Epidermal melanocyte (primary cell): ENCODE results near the gene STIP1.
"Not testable (repeated sequence)": the region's sequence is repeated elsewhere in the genome, so short reads cannot be mapped to it uniquely, and the experiment has no call there.

Experiments used
- DNase-seq: peaks from one replicate; pipeline ENCODE4 v3.0.0; 2011; ENCODE audit warnings: low spot score; ENCODE audit not compliant: insufficient read length

Gene STIP1

DNA sequence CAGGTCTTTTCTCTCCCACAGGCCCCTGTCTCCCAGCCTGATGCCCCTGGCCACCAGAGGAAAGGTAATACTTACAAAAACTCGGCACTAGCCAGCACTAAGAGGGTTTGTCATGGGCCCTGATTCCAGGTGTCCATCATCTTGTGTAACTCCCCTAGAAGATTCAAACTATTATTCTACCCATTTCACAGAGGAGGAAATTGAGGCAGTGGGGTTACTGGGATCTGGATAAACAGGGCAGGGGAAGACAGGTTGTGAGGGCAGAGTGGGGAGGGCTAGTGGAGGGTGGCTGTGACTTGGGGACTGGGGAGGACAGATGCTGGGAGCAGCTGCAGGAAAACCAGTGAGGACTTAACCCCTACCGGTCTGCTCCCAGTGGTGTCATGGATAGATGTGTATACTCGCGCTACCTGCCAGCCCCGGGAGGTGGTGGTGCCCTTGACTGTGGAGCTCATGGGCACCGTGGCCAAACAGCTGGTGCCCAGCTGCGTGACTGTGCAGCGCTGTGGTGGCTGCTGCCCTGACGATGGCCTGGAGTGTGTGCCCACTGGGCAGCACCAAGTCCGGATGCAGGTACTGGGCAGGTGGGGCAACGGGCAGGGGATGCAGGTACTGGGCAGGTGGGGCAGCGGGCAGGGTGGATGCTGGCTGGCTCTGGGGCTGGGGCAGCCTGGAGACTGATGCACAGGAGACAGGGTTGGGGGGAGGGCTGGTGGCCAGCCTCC lies 49.6 kb downstream of the STIP1 start:
- DNase-seq: no peak

DNA sequence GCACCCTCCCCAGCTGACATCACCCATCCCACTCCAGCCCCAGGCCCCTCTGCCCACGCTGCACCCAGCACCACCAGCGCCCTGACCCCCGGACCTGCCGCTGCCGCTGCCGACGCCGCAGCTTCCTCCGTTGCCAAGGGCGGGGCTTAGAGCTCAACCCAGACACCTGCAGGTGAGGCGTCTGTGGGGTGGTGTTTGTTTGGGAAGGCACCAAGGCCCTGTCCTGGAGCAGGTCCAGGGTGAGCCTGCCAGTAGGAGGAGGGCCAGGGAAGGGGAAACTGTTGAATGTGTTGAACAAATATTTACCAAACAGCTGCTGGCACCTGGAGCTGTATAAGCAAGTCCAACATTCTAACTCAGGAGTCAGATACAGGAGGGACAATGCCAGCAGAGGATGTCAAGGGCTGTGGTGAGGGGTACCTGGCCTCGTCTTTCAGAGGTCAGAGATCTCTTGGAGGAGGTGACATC lies 51.5 kb downstream of the STIP1 start:
- DNase-seq: no peak

DNA sequence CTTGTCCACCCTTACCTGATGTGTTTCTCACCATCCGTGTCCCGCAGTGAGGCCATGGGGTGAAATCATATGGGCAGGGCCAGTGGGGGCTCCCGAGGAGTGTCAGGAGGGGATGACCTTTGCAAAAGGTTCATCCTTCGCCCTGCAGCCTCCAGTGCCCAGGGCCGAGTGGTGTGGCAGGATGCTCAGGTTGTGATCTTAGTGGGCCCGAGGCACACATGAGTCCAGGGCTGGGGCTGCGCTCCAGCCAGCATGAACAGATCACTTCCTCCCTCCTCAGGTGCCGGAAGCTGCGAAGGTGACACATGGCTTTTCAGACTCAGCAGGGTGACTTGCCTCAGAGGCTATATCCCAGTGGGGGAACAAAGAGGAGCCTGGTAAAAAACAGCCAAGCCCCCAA lies 52.1 kb downstream of the STIP1 start:
- no peak for DNase-seq

DNA sequence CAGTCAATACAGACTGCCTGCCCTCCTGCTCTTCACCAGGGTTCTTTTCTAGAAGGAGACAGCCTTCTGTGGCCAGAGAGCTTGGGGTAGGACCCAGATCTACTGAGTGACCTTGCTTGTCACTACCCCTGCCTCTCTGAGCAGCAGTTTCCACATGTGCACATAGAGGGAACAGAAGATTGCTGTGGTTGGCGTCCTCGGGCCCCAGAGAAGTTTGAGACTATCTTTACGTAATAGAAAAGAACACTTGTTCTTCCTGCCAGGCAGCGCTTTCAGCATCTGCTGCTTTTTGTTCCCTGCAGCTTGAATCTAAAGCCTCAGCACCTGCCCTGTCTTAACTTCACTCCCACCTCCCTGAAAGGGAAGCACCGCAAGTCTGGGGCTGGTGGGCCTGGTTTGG lies 53.0 kb downstream of the STIP1 start:
- no peak for DNase-seq

GRCh38 chr11:64239662-64240434 lies 53.9 kb downstream of the STIP1 start:
- no peak for DNase-seq

- peak; percentile 97 for DNase-seq
These were observed 54.7 kb downstream of the STIP1 start, which contains the start of gene FKBP2 for GRCh38 chr11:64240435-64241240. Gene FKBP2, plus strand, starts transcription at chr11:64241095. Its CDS starts 1,293 bp downstream, at chr11:64242388.

DNA sequence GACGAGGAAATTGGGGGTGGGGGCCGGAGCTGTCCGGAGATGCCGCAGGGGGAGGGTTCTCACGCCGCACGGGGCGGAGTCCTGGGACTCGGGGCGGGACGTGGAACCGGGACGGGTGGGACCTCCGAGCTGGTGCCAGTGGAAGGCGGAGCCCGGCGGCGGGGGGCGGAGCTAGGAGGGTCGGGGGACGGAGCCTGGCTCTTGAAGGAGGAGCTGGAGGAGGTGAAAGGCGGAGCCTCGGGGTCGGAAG lies 55.2 kb downstream of the STIP1 start:
- DNase-seq: peak; percentile 94

DNA sequence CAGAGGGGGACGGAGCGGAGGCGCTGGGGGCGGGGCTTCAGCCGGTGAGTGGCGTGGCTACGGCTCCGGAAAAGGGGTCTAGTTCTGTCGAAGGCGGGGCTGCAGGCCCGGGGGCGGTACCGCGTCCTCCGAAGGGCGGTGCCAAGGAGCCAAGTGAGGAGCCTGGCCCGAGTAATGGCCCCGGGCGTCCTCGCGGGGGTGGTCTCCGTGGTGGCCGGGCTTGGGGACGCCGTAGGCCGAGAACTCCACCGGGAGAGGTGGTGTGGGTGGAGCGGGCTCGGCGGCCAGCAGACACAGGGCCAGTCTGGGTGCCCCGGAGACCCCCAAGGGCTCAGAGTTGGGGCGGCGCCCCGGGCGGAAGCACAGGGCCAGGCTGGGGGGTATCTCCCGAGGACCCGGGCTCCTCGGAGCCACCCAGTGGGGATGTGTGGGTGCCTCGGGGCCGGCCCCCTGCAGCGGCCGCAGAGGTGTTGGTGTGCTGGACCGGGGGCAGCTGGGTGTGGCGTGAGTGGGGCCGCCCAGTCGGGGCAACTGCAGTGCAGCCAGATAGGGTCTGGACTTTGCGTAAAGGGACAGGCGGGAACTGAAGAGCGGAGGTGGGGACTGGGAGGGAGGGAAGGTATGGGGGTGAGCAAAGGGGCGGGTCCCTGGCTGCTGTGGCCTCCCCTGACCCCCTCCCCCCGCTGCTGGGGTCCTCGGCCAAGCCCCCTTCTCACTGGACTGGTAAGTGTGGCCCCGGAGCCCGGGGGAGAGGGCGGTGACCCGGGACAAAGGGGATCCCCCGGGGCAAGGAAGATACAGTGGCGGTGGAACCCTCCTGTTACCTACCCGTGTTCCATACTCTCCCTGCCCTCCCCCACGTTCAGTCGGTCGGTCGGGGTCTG lies 55.8 kb downstream of the STIP1 start:
- DNase-seq: no peak

GRCh38 chr11:64243236-64243854 lies 57.4 kb downstream of the STIP1 start:
- DNase-seq: no peak

GRCh38 chr11:64244107-64244506 lies 58.1 kb downstream of the STIP1 start:
- no peak for DNase-seq

- no peak for DNase-seq
These were observed 59.0 kb downstream of the STIP1 start for GRCh38 chr11:64244966-64245365.

GRCh38 chr11:64245401-64245796 lies 59.4 kb downstream of the STIP1 start:
- no peak for DNase-seq

DNA sequence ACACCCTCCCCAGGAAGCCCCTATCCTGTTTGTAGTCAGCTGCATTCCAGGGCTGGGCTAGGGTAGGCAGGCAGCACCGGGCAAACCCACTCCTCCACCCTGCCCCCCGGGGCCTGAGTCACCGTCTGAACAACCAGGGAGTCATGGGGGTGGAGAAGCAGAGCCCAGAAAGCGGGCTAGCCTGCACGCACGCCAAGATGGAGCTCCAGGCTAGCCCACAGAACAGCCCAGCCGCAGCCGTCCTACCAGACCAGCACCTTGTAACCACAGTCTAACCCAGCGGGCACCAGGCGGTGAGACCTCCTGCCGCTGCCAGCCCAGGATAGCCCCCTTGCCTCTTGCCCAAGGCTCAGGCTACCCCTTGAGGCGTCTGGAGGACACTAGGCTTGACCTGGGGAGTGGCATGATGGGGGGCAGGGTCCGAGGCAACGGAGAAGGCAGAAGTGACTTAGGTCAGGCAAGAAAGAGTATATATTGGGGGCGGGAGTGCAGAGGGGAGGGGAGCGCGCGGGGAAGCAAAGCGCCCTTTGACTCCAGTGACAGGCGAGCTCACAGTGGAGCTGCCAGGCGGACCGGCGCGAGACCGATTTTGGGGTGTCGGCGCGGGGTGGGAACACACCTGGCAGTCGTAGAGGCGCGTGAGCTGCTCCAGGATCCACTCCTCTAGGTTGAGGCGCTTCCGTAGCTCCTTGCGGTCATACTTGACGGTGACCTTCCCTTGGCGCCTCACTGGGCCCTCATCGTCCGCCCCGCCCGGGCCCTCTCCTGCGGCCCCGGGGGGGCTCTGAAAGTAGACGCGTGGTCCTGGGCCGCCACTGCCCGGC lies 60.0 kb downstream of the STIP1 start:
- no peak for DNase-seq

GRCh38 chr11:64246621-64246870 lies 60.6 kb downstream of the STIP1 start:
- not testable (repeated sequence) for DNase-seq

DNA sequence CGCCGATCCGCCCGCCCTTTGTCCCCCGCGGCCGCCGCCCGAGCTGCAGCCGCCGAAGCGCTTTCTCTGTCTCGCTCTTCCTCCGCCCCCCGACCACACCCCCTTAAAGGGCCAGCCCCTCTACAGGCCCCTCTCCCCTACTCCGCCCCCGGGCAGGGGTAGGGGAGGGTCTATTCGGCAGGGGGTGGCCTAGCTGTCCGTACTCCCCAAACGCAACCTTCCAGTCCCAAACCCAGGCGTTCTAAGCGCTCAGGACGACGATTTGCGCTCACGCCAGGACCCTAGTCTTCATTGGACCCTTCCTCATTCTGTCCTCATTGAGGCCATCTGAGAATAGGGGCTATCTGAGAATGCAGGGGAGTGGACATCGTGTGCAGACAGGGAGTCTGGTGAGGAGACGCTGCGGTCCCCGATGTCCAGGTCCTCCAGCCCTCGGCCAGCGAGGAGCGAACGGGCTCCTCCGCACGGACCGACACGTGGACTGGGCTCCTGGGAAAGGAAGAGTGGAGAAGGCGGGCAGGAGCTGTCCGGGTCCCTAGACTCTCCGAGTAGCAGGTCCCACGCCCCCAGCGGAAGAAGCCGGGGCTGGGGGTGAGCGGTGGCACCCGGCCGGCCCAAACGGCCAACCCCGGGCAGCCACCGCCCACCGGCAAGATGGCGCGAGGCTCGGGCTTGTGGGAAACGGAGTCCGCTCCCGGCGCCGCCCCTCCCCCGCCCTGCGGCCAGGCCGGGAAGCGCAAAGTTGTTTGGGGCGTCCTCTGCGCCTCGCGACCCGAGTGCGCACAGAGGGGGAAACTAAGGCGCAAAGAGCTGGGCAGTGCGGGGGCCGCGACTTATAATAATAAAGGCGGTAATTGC lies 61.1 kb downstream of the STIP1 start, which contains the start of gene PPP1R14B:
Gene PPP1R14B (minus strand): TSS at position 73 of the 858 bp plus-strand sequence. CDS start 270 bp downstream, outside the sequence.
- peak; percentile 92 for DNase-seq

DNA sequence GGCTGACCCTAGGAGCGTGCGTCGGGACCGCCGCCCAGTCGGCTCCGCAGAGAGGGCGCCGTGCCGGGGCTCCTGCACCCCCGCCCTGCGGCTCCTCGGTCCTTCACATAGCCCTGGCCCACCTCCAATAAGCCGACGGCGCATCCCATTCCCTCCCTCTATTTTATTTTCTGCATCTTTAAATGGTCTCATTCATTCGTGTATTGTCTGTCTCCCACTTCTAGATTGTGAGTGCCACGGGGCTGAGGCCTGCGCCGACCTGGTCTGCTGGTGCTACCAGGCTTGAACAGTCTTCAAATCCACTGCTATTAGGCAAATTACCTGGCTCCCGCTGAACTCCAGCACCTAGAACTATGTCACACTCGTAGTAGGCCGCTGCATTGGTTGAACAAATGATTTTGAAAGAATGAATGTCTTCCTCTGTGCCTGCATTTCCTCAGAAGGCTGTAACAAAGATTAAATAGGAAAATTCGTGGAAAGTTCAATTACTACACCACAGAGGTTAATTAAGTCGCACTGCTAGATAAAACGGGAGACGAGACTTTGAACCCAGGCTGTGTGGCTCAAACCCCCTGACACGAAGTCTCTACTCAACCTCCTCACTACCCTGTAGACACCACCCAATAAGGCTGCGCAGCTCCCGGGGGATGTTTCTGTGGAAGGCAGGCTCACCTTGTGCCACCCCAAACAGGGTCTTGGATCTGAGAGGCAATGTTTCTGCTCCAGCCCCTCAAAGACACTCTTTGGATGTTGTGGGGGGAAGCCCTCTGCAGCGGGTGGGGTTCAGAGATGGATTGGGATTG lies 62.0 kb downstream of the STIP1 start:
- peak; percentile 55 for DNase-seq

- DNase-seq: no peak
These were observed 62.6 kb downstream of the STIP1 start for GRCh38 chr11:64248578-64248977.

DNA sequence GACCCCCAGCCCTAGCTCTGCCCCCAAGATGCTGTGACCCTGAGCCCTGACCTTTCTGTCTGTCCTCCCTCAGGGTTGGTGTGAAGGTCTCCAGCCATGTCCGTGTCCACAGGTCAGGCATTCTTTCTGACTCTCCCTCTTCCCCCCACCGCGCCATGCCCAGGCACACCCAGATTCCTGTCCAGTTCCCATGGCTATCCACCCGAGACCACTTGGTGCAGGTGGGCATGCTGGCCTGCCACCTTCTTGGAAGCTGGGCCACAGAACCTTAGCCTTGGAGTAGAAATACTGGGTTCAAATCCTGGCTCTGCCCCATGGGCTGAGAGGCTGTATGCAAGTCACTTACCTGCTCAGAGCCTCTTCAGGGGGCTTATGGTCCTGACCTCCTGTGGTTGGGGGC lies 63.1 kb downstream of the STIP1 start:
- DNase-seq: no peak
